Ovary (tissue), 9 donors: ENCODE data around the gene VWA5B1. TPM values are rescaled to one million over a fixed set of nuclear protein-coding genes. Genes with fewer than 3 reads are reported as not detected.

Experiments
- DNase-seq, 5 donors: peaks; one replicate each; pipeline ENCODE4 v3.0.0-alpha.2; 2019 to 2020
- H3K27ac ChIP-seq, 2 donors: fragments of 200-600 bp; one replicate each; pipeline versions ENCODE4 v1.5.1 to v1.8.0; 2019 to 2022
- H3K27me3 ChIP-seq: fragments of 200-600 bp; one replicate; pipeline ENCODE4 v1.8.0; 2022
- H3K36me3 ChIP-seq: fragments of 200-600 bp; sonication (generic); one replicate; pipeline ENCODE4 v1.5.1; 2019
- H3K4me1 ChIP-seq: one replicate; pipeline ENCODE4 v1.8.1; 2013; ENCODE audit warnings: mild to moderate bottlenecking, moderate library complexity; ENCODE audit not compliant: insufficient read depth
- H3K4me3 ChIP-seq: fragments of 200-600 bp; sonication (generic); one replicate; pipeline ENCODE4 v1.5.1; 2017
- H3K9me3 ChIP-seq, 2 donors: fragments of 200-600 bp in 1 of 2; sonication (generic) in 1 of 2; one replicate each; pipeline versions ENCODE4 v1.5.1 to v1.8.1; 2013 to 2019; ENCODE audit warnings: mild to moderate bottlenecking in 1 of 2, moderate library complexity in 1 of 2
- CTCF ChIP-seq, 3 donors: fragments of 450-650 bp in 2 of 3; fragments of 200-600 bp in 1 of 3; IDR thresholded peaks; one replicate each; pipeline versions ENCODE4 v1.5.1 to v1.8.0; 2016 to 2022; ENCODE audit warnings: antibody characterized with exemption in 3 of 3, mild to moderate bottlenecking in 1 of 3
- EP300 ChIP-seq: sonication (generic); formaldehyde crosslinking; IDR thresholded peaks from one replicate; pipeline ENCODE4 v1.6.1; 2017; ENCODE audit warnings: antibody characterized with exemption
- POLR2A ChIP-seq: fragments of 450-650 bp; IDR thresholded peaks from one replicate; pipeline ENCODE4 v1.6.1; 2017; ENCODE audit warnings: antibody characterized with exemption, mild to moderate bottlenecking, moderate library complexity
- WGBS, 3 donors: extraction: QIAGEN DNeasy Blood & Tissue Kit in 1 of 3; methylation state at CpG; one replicate each; pipeline versions ENCODE4 v1.1.5 to v1.1.7; 2013 to 2017; 5-methylcytosine and 5-hydroxymethylcytosine counted together
- intact Hi-C, 4 donors: fragments of 100-400 bp; cut with DNase I; formaldehyde crosslinking; loops; one replicate each; pipeline versions ENCODE4 v1.11.0 to v1.15.1; 2022 to 2023
- polyA plus RNA-seq, 2 donors: library from polyadenylated mRNA; stranded (reverse); fragments of 200-250 nt in 1 of 2; fragments of 350-450 nt in 1 of 2; fragmentation: Illumina TruSeq in 1 of 2; extraction: RNeasy Lipid Tissue Mini Kit (QIAGEN cat#74804) in 1 of 2; gene quantifications; one replicate each; pipeline ENCODE4 v1.2.3, GENCODE V29; 2013 to 2014
- total RNA-seq, 7 donors: library from RNA; depleted of rRNA in 2 of 7; stranded (reverse); fragments of >200 nt in 2 of 7; fragmentation: NEBNext Ultra II Directional in 3 of 7; extraction: Animal tissue kit (Norgen Biotek cat#: 25700) in 3 of 7; gene quantifications; one replicate each; pipeline versions ENCODE4 v1.1.0 to v1.2.4, GENCODE V29; 2016 to 2023
- donor health status: DM: no; HTN: no; CAD: no; lungs with moderate emphysema.
- donor health status: DM: no; HTN: no; CAD: no.
- donor health status: Bipolar disorder and iron deficiency.
- donor health status: DM: yes; HTN: yes; CAD: no.
- donor health status: DM: no; HTN: no; CAD: no.
- donor health status: DM: yes; HTN: yes; CAD: no.

Gene VWA5B1
- total and polyA plus RNA-seq, 9 donors: 0.10 to 1.5 (median 0.21) TPM; not detected in 5

DNA sequence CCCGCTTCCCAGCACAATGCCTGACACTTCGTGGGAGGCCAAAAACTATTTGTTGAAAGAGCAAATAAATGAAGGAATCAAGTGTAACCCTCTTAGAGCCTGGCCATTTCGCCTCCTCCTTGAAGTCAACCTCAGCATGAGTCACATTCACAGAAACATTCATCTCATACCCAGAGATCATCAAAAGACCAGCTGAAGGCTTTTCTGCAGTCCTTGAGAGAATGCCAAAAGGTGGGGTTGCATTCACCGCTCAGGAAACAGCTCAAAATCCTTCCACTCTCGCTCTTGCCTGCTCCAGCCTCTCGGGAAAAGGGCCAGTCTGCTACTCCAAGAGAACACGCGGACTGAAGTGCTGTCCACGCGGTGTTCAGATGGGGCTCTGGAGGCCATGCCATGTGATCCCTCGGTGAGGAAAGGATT lies 90.0 kb downstream of the VWA5B1 start:
- no peaks in the 10 kb centered on the region for H3K4me1 ChIP-seq
- H3K9me3 ChIP-seq: no peaks in the 10 kb centered on the region
- no peak for DNase-seq
- H3K27ac ChIP-seq: no peak overlapping the region
- no peak overlapping the region for H3K4me3 ChIP-seq
- 25 to 38% (median 27%) methylated on average over 11 of the region's 11 CpGs for WGBS, 3 donors
- intact Hi-C loops: no loop called here
- no peaks in the 10 kb centered on the region for H3K27me3 ChIP-seq
- H3K36me3 ChIP-seq: no peaks in the 10 kb centered on the region
- TF ChIP-seq CTCF (IDR thresholded peaks at IDR 0.05): no peak
- no peak for TF ChIP-seq EP300
- TF ChIP-seq POLR2A: no peak

- no peaks in the 10 kb centered on the region for H3K4me1 ChIP-seq
- no peak for DNase-seq
- H3K9me3 ChIP-seq: no peaks in the 10 kb centered on the region
- H3K27ac ChIP-seq: no peak overlapping the region
- intact Hi-C loops: no loop called here
- WGBS, 3 donors: 90 to 94% (median 94%) methylated on average over 5 of the region's 5 CpGs
- TF ChIP-seq EP300 (no peak), CTCF (IDR thresholded peaks at IDR 0.05) (no peak), POLR2A (no peak)
- H3K36me3 ChIP-seq: no peaks in the 10 kb centered on the region
- no peak overlapping the region for H3K4me3 ChIP-seq
- H3K27me3 ChIP-seq: no peaks in the 10 kb centered on the region
These were observed 90.5 kb downstream of the VWA5B1 start for GRCh38 chr1:20381045-20381641.

GRCh38 chr1:20381961-20382360 lies 91.3 kb downstream of the VWA5B1 start:
- DNase-seq: no peak
- WGBS, 3 donors: 77 to 92% (median 88%) methylated on average over 2 of the region's 2 CpGs
- H3K9me3 ChIP-seq: no peaks in the 10 kb centered on the region
- H3K4me3 ChIP-seq: no peak overlapping the region
- no peaks in the 10 kb centered on the region for H3K27me3 ChIP-seq
- TF ChIP-seq CTCF (IDR thresholded peaks at IDR 0.05): no peak
- no peak for TF ChIP-seq POLR2A
- no peak for TF ChIP-seq EP300
- no peak overlapping the region for H3K27ac ChIP-seq
- H3K4me1 ChIP-seq: no peaks in the 10 kb centered on the region
- no peaks in the 10 kb centered on the region for H3K36me3 ChIP-seq
- intact Hi-C loops: no loop called here

DNA sequence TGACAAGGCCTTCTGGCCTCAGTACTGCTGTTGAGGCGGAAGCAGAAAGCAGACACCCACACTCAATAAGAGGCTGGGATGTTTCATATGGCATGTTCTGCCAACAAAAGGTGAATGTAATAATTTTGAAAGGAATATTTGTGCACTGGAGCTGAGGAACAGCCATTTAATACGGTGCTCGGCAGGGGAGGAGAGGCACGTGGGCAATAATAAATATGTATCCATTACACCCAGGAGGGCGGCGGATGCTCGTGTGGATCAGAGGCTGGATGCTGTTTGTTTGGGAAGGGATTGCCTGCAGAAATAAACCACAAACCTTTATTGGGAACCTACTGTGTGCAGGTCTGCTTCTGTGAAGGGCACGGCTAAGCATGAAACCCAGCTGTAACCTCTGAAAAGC lies 92.0 kb downstream of the VWA5B1 start:
- intact Hi-C loops: no loop called here
- Histone ChIP-seq H3K36me3 (no peaks in the 10 kb centered on the region), H3K9me3 (no peaks in the 10 kb centered on the region), H3K4me1 (no peaks in the 10 kb centered on the region), H3K4me3 (no peak overlapping the region), H3K27me3 (no peaks in the 10 kb centered on the region), H3K27ac (no peak overlapping the region)
- TF ChIP-seq CTCF (IDR thresholded peaks at IDR 0.05) (no peak), EP300 (no peak), POLR2A (no peak)
- WGBS, 3 donors: 73 to 84% (median 79%) methylated on average over 8 of the region's 8 CpGs
- no peak for DNase-seq
